HG03575 (cell line): ENCODE measurements around the gene ARPC2.

Source experiments
- ATAC-seq: cut with Tn5 transposase; IDR thresholded peaks from one replicate; pipeline ENCODE4 v1.9.1; 2021; ENCODE audit not compliant: unreplicated experiment, insufficient number of reproducible peaks, low FRiP score; ENCODE audit errors: extremely low read depth

The ARPC2 gene

GRCh38 chr2:218244204-218244603 is 27.2 kb downstream of the ARPC2 start:
- ATAC-seq = no peak

- no peak for ATAC-seq
These were observed 27.7 kb downstream of the ARPC2 start for GRCh38 chr2:218244665-218245064.

- ATAC-seq = no peak
These were observed 28.2 kb downstream of the ARPC2 start for GRCh38 chr2:218245214-218245613.

DNA sequence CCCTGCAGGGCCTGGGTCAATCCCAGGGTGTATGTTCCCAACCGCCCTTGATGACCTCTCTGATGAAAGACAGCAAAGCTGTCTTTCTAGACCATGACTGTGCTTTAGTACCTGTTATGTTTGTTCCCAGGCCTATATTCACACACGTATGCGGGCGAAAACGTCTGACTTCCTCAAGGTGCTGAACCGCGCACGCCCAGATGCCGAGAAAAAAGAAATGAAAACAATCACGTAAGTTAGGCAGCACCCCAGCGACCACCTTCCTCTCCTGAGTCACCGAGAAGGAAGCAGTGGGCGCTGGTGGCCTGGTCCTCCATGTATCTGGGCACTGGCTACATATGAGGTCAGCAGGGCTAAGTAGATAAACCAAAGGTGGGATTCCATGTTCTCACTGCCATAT is 32.7 kb downstream of the ARPC2 start:
- no peak for ATAC-seq

DNA sequence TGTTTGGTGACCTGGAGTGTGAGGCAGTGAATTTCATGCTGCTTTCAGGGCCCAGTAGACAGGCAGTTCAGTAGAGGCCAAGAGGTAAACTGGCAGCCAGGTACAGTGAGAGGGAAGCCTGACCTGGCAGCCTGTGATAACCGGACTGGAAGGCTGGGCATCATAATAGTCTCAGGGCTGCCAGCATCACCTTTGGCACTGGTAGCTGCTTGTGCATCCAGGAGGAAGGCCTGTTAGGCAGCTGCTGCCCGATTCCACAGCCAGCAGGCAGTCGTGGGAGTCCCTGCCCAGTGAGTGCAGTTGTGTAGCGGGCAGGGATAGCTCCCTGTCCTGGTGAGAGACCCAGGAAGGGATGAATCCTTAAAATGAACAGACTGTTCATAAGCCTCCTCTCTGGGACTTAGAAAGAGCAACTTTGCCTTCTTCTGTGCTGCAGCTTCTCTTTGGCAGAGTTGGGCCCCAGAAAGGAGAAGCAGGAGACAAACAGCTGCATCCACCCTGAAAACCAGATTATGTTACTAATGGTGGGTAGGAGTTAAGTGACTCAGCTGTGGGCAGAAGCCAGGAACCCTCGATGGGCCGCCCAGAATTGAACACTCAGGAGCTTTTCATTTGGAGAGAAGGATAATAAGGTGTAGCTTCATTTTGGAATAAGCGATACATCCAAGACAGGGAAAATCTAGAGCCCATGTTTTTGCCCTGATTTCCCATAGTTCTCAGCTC is 35.7 kb downstream of the ARPC2 start:
- no peak for ATAC-seq

DNA sequence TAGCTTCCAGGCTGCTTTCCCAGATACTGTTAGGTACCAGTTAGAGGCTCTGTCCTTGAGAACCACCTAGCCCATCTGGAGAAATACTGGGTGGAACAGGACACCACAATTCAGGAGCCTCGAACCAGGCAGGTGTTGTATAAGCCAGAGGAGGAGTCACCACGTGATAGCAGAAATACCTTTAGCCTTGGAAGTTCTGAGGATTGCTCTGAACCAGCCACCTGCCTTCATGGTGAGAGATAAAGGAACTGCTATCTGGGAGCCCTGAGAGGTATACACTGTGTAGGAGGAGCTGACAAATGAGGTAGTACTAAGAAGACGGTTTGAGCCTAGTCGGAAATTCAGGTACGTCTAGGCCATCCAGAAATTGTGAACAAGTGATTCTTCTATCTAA is 36.2 kb downstream of the ARPC2 start:
- ATAC-seq = no peak

DNA sequence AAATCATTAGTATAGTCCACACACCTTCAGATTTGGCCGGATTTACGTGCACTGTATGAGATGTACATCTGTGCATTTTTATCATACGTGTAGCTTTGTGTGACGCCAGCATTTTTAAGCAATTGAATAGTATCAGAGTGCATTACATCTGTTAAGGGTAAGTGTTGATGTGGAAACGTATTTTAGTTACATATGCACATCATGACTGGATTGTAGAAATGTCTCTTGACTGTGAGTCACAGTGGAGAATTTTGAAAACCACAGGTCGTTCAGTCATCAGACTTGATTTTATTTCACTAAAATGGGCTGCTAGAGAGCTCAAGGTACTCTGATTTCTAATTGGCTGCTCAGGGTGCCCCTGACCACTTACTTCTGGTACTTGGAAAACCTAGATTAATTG is 38.5 kb downstream of the ARPC2 start:
- no peak for ATAC-seq

GRCh38 chr2:218256612-218257350 is 39.8 kb downstream of the ARPC2 start:
- no peak for ATAC-seq

GRCh38 chr2:218257390-218257981 is 40.5 kb downstream of the ARPC2 start:
- peak; percentile 47 for ATAC-seq

DNA sequence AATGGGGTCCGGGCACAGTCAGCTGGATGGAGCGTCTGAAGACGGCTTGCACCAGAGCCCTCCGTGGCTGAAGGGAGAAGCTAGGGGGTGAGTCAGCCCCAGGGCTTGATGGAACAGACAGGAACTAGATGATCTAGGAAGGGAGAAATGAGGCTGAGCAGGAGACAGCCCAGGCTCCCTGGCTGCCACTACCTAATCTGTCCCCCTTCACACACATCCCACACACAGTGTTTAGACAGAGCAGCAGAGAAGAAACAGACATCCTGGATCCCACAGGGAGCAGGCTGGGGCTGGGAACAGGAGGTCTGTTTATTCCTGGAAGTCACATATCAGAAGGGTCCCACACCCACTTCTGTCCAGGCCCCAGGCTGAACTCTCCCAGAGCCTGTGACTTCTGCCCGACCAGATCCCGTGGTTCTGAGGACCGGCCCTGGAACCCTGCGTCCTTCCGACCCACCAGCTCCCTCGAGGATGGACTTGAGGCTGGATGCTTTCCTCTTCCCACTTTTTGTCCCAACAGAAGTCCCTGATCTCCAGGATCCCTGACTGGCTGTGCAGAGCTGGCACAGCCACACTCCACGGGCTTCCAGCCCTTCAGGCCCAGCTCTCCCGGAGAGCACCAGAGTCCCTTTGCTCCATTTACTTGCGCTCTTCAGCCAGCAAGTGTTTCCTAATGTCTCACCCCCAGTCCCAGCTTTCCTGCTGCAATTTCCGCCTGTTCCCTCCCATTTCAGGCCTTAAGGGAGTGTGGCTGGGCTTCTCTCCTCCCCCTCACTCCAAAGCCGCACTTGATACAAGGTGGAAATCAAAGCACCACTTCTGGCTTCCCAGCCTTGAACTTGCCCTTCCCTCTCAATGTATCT is 42.3 kb downstream of the ARPC2 start:
- no peak for ATAC-seq

- ATAC-seq = no peak
These were observed 43.2 kb downstream of the ARPC2 start for GRCh38 chr2:218260166-218260565.

DNA sequence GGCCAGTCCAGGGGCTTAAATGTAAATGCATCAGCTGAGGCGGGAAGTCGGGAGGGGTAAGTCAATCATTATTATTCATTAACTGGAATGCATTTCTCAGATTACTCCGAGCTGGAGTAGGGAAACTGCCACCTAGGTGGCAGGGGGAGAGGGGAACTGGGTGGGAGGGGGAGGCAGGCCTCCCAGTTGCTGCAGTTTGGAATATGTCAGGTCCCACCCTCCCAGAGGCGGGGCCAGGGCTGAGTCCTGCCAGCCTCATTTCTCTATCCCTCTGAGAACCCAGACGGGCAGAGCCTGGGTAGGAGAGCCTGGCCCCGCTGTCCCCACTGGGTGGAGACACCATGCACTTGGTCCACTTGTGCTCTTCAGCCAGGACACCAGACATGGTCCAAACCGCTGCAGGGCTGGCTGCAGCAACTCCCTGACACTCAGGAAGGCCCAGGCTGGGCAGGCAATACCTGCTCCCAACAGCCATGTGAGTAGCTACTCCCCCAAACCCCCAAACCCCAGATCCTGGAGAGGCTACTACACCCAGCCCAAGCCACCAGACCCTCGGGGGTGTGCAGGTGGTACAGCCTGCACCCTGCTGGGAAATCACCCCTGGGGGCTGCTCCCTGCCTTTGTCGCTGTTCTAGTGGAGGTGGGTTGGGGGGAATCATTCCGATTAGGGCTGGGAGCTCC is 43.9 kb downstream of the ARPC2 start, which contains the start of gene GPBAR1:
Gene GPBAR1 (plus strand): TSS at position 274 of the 681 bp plus-strand sequence. CDS start 1,710 bp downstream, outside the sequence.
- ATAC-seq = no peak

DNA sequence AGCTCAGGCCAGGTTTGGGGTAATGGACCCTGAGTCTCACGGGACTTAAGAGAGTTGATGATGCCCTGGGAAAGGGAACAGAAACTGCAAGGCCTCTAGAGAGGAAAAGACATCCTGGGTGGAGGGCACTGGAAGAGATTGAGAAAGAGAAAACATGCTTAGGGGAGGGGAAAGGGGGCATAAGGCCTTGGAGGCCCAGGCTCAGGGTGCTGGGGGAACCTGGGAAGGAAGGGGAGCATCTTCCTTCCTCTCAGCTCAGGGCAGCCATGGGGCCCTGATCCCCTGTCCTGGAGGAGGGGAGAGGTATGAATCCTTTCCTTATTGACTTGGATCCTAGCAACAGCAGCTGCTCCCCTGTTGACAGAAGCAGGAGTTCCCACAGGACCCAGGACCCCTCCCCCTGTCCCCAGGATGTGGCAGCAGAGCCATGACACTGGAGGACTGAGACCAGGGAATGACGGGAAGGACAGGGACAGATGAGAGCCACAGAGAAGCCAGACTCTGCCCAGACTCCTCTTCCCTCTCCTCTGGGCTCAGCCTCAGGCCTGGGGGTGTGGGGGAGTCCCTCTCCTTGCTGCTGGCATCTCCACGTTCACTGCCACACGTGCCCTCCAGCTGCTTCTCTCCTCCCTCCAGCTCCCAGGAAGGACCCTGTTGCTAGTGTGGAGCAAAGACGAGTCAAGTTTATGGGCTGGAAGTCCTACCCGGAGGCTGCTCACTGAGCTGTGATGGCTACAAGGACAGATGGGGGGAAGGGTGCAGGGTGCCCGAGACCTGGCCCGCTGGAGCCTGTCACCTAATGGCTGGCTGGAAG is 44.6 kb downstream of the ARPC2 start:
- no peak for ATAC-seq

DNA sequence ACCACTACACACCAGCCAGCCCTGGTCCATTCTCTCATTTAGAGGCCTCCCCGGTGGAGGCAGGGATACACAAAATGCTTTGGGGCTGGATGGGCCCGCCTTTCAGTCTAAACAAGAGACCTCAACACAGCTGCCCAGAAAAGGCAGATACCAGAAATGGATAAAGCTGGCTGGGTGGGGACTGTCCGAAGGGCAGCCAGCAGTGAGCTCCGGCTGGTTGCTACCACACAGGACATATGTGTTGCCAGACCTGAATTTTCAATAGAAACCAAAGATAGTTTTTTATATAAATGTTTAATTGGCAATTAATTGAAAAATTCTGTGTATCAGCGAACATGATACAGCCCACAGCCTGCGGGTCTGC is 45.2 kb downstream of the ARPC2 start:
- ATAC-seq = no peak

DNA sequence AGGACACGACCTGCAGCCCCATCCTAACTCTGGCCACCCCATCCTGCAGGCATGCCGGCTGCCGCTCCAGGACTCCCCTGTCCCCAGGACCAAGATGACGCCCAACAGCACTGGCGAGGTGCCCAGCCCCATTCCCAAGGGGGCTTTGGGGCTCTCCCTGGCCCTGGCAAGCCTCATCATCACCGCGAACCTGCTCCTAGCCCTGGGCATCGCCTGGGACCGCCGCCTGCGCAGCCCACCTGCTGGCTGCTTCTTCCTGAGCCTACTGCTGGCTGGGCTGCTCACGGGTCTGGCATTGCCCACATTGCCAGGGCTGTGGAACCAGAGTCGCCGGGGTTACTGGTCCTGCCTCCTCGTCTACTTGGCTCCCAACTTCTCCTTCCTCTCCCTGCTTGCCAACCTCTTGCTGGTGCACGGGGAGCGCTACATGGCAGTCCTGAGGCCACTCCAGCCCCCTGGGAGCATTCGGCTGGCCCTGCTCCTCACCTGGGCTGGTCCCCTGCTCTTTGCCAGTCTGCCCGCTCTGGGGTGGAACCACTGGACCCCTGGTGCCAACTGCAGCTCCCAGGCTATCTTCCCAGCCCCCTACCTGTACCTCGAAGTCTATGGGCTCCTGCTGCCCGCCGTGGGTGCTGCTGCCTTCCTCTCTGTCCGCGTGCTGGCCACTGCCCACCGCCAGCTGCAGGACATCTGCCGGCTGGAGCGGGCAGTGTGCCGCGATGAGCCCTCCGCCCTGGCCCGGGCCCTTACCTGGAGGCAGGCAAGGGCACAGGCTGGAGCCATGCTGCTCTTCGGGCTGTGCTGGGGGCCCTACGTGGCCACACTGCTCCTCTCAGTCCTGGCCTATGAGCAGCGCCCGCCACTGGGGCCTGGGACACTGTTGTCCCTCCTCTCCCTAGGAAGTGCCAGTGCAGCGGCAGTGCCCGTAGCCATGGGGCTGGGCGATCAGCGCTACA is 45.9 kb downstream of the ARPC2 start:
- ATAC-seq = no peak

DNA sequence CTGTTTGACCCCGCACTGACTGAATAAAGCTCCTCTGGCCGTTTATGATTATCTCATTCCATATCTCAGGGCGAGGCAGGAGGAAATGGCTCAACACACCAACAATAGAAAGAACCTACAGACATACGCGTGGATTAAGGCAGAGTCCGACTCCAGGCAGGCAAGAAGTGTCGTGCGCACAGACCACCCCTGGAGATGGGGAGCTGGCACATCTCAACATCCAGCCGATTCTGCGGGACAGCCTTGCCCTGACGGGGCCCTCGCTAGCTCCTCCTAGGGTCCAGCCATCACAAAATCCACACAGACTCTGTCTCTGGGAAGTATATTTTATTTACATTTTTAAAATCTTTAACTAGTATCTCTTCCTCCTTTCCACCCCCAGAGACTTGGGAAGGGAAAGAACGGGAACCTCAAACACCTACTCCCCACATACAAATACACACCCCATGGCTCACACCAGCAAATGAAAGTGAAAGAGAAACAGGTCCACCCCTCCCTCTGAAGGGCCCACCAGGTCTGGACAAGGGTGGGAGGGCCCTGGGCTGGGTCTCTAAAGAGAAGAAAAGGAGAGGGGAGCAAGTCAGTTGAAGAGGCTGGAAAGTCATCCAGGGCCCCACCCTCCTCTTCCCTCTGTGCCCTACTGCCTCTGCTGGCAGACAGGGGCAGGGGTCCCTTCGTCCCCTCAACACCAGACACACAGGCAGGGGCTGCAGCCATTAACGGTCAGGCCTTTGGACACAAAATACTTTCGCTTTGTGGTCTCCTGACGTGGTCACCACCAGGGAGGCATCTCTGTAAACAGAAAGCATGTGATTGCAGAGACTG is 47.0 kb downstream of the ARPC2 start:
- ATAC-seq = no peak
